HG02623 (cell line): ENCODE data around the gene DLG2.
A peak's percentile ranks its signal among the peaks of the same experiment; 100 is the strongest.

Experiments
- ATAC-seq: cut with Tn5 transposase; IDR thresholded peaks from one replicate; pipeline ENCODE4 v1.9.1; 2021; ENCODE audit warnings: moderate library complexity; ENCODE audit not compliant: unreplicated experiment

DLG2 gene

GRCh38 chr11:84719935-84720577, 907.1 kb downstream of the DLG2 start:
- ATAC-seq: no peak

- ATAC-seq: peak; percentile 78
Measured at GRCh38 chr11:84714316-84714780, 912.8 kb downstream of the DLG2 start.

GRCh38 chr11:84691830-84692229, 935.3 kb downstream of the DLG2 start:
- ATAC-seq: no peak

DNA sequence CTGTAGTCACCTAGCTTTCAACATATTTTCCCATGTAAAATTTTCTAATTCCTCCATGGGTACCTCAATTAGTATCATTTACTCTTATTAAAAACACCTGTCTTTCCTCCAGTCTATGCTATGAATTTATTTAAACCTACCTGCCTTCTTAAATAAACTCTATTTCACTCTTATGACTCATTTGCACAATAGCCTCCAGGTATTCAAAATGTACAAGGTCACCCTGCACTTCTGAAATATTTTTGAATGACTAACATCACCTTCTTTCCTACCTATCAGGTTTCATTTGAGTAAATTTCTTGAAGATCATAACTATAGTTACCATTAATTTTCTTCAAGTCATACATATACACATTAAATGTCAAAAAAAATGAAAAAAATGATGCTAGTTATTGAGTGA, 939.7 kb downstream of the DLG2 start:
- ATAC-seq: no peak

DNA sequence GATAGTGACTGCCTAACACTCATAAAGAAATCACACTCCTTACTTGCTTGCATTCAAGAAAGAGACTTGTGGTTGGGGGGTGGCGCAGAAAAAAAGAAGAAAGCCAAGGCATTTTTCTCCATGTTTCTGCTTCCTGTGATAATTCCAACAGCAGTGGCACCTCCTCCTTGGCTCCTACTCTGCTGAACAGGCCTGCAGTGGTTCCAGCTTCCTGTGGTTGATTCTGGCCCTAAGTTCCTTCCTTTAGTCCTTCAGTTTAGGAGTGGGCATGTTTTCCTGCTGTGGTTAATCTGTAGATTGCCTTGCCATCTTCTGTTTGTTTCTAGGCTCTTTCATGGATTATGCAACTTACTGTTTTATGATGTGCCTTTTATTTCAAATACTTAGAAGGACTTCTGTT, 940.4 kb downstream of the DLG2 start:
- no peak for ATAC-seq

DNA sequence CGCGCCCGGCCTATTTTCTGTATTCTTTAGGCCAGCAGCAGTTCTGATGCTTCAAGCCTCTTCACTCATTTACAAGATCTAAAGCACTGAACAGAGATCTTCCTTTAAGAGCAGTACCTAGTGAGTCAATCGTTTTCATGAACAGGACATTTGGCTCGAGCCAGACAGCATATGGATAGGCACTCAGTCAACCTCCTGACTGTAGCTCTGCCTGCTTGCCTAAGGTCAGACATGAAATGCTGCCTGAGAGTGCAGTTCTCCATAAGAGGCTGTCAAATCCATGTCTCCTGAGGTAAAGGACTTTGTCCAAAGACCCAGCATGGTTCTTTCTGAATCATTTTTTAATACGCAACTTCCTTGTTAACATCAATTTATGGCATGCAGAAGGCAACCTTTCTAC, 941.2 kb downstream of the DLG2 start:
- ATAC-seq: no peak

- no peak for ATAC-seq
Measured at GRCh38 chr11:84685149-84685548, 942.0 kb downstream of the DLG2 start.

- no peak for ATAC-seq
Measured at GRCh38 chr11:84681456-84681855, 945.7 kb downstream of the DLG2 start.

DNA sequence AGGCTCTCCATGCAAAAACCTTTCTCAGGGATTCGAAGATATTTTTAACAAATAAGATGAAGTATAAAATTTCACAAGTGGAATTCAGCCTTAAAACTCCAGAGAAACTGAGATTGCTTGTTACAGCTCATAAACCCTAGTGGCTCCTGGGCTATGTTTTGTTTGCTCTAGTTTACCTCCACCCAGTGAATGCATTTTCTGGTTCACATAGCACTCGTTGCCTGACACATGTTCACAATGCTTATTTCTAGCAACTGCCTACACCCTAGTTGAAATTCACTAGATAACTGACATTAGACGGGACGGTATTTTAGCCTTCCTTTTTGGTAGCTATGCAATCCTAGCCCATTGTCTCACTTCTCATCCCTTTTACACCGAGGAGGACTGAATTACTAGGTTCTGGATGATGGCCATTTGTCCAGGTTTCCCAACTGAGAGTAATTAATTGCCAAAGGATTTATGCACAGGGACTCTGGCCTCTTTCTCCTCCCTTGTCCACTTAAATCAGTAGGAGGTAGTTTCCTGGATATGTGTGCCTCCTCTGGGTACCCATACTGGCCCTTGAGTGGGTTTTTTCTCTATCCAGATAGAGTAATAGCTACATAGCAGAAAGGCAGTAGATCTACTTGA, 951.6 kb downstream of the DLG2 start:
- no peak for ATAC-seq

- no peak for ATAC-seq
Measured at GRCh38 chr11:84673753-84674152, 953.4 kb downstream of the DLG2 start.

DNA sequence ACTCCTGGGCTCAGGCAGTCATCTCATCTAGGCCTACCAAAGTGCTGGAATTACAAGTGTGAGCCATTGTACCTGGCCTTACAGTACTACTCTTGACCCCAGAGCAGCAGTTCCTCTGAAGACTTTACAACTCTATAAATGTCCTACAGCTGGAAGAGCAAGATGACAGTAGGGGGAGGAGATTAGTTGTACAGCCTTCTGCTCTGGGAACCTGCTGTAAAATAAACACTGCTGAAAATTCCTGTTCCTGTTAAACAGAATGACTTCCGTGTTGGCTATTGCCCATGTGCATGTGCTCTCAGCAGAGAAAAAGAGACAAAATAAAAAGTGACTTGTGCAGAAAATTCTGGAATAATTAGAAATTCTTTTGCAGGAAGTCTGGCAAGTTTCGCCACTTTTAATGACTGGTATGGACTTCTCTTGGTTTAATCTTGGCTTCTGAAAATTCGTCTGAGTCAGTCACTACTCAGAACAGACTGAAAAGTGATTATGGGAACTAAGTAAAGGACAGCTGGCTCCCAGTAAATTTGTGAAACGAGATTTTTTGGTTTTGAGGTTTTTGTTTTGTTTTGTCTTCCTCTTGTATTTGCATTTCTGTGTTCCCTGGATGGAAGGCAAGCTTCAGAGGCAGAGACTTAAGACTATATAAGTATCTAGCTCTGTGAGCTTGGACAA, 955.7 kb downstream of the DLG2 start:
- ATAC-seq: no peak

- no peak for ATAC-seq
Measured at GRCh38 chr11:84663731-84664130, 963.4 kb downstream of the DLG2 start.

- no peak for ATAC-seq
Measured at GRCh38 chr11:84660257-84660977, 966.7 kb downstream of the DLG2 start.

DNA sequence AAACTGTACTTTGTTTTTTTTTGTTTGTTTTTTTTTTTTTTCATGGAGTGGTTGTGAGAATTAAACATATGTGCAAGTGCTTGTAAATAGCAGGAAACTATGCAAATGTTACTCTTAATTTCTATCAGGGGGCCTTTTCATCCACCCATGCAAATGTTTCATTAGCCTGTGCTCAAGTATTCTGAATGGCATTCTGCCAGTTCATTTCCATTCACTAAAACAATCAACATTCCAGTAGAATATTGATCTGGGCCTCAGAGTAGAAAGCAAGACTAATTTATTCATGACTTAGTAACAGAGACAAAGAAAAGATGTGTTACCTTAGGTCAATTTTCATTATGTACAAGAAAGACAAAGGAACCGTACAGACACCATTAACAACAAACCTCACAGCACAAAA, 971.4 kb downstream of the DLG2 start:
- ATAC-seq: no peak

DNA sequence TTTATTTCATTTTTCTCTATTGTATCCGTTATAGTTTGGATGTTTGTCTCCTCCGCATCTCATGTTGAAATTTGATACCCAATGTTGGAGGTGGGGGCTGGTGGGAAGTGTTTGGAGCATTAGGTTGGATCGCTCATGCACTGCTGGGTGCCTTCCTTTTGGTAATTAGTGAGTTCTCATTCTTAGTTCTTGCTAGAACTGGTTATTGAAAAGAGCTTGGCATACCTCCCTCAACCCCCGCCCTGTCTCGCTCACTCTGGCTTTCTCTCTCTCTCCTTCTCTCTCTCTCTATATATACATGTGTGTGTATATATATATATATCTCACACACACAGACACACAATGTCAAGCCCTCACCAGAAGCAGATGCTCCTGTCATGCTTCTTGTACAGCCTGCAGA, 978.7 kb downstream of the DLG2 start:
- ATAC-seq: no peak

- no peak for ATAC-seq
Measured at GRCh38 chr11:84645988-84646694, 981.0 kb downstream of the DLG2 start.

GRCh38 chr11:84642500-84642899, 984.6 kb downstream of the DLG2 start:
- no peak for ATAC-seq

DNA sequence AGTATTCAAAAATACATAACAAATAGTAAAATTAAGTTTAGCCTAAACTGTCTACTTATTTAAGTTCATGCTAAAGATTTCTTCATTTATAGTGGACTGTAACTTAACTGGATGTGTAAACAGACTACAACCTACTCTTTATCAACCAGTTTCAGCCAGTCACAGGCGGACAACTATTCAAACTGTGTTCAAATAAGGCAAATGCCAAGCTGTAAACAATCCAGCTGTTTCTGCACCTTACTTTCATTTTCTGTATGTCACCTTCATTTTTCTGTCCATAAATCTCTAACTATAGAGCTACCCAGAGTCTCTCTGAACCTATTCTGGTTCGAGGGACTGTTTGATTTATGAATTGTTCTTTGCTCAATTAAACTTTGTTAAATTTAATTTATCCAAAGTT, 992.8 kb downstream of the DLG2 start:
- no peak for ATAC-seq

- no peak for ATAC-seq
Measured at GRCh38 chr11:84628871-84629620, 998.1 kb downstream of the DLG2 start.

- no peak for ATAC-seq
Measured at GRCh38 chr11:84626256-84626655, 1000.9 kb downstream of the DLG2 start.
